Mesendoderm (in vitro differentiated cells): ENCODE data around the gene NFATC3.

Experiments
- DNase-seq: peaks from one replicate; pipeline ENCODE4 v3.0.0; 2013
- H2AK5ac ChIP-seq: 2 replicates; pipeline ENCODE4 v1.6.1; 2013; ENCODE audit warnings: low read length, inconsistent platforms
- H2BK120ac ChIP-seq: 2 replicates; pipeline ENCODE4 v1.6.1; 2013; ENCODE audit warnings: low read depth, mild to moderate bottlenecking, low read length, moderate library complexity, mixed read lengths
- H2BK15ac ChIP-seq: replicated peaks from 2 replicates; pipeline ENCODE4 v1.6.1; 2013; ENCODE audit warnings: low read depth, mild to moderate bottlenecking, moderate library complexity
- H2BK5ac ChIP-seq: 2 replicates; pipeline ENCODE4 v1.6.1; 2013; ENCODE audit warnings: low read length, inconsistent platforms
- H3K18ac ChIP-seq: 2 replicates; pipeline ENCODE4 v1.6.1; 2013; ENCODE audit warnings: mild to moderate bottlenecking, low read length, mixed read lengths
- H3K23ac ChIP-seq: one replicate; pipeline ENCODE4 v1.6.1; 2013; ENCODE audit warnings: low read length
- H3K27ac ChIP-seq: 2 replicates; pipeline ENCODE4 v1.5.1; 2013; ENCODE audit warnings: low read depth, mild to moderate bottlenecking, inconsistent platforms, low read length, moderate library complexity
- H3K27me3 ChIP-seq: 2 replicates; pipeline ENCODE4 v1.6.1; 2013; ENCODE audit warnings: low read length, control low read depth, mild to moderate bottlenecking, inconsistent platforms; ENCODE audit not compliant: insufficient read depth, poor library complexity
- H3K36me3 ChIP-seq: 2 replicates; pipeline ENCODE4 v1.6.1; 2013; ENCODE audit warnings: low read length, inconsistent platforms; ENCODE audit not compliant: control insufficient read depth, insufficient read depth
- H3K4ac ChIP-seq: one replicate; pipeline ENCODE4 v1.6.1; 2013; ENCODE audit warnings: low read depth, mild to moderate bottlenecking, low read length, moderate library complexity
- H3K4me1 ChIP-seq: 2 replicates; pipeline ENCODE4 v1.6.1; 2013; ENCODE audit warnings: low read depth, low read length, inconsistent platforms; ENCODE audit not compliant: control insufficient read depth
- H3K4me2 ChIP-seq: 2 replicates; pipeline ENCODE4 v1.6.1; 2013; ENCODE audit warnings: low read length
- H3K4me3 ChIP-seq: 2 replicates; pipeline ENCODE4 v1.5.1; 2013; ENCODE audit warnings: mild to moderate bottlenecking, low read length
- H3K56ac ChIP-seq: one replicate; pipeline ENCODE4 v1.6.1; 2013; ENCODE audit warnings: low read length
- H3K79me1 ChIP-seq: 2 replicates; pipeline ENCODE4 v1.6.1; 2013; ENCODE audit warnings: low read length, inconsistent platforms
- H3K79me2 ChIP-seq: 2 replicates; pipeline ENCODE4 v1.6.1; 2013; ENCODE audit warnings: mild to moderate bottlenecking, low read length; ENCODE audit not compliant: control insufficient read depth, insufficient read depth
- H3K9ac ChIP-seq: 2 replicates; pipeline ENCODE4 v1.6.1; 2013; ENCODE audit warnings: low read length, inconsistent platforms
- H4K5ac ChIP-seq: one replicate; pipeline ENCODE4 v1.6.1; 2013; ENCODE audit warnings: low read length
- H4K8ac ChIP-seq: one replicate; pipeline ENCODE4 v1.6.1; 2013; ENCODE audit warnings: low read depth, mild to moderate bottlenecking, control low read depth, low read length, moderate library complexity
- WGBS: extraction: QIAGEN DNeasy Blood & Tissue Kit; methylation state at CpG from one replicate; pipeline ENCODE4 v1.1.7; 2013; ENCODE audit warnings: low lambda C conversion rate, missing lambda C conversion rate; ENCODE audit not compliant: insufficient coverage; ENCODE audit errors: extremely low coverage; 5-methylcytosine and 5-hydroxymethylcytosine counted together

The NFATC3 gene

GRCh38 chr16:68083861-68084503 lies 1.2 kb upstream of the NFATC3 start:
- peak overlapping the region; percentile 94 for H3K9ac ChIP-seq
- no CpG with 5 or more reads among the region's 21 CpGs for WGBS
- H3K27me3 ChIP-seq = no peaks in the 10 kb centered on the region
- peak overlapping the region; percentile 93 for H3K27ac ChIP-seq
- peaks cover 2% of the 10 kb centered on the region for H3K4me1 ChIP-seq
- peak overlapping the region; percentile 26 for H2BK5ac ChIP-seq
- H2BK120ac ChIP-seq = no peak overlapping the region
- peak overlapping the region; percentile 46 for H3K18ac ChIP-seq
- H3K56ac ChIP-seq = peak overlapping the region; percentile 96
- H2BK15ac ChIP-seq = no peak overlapping the region
- H3K4me3 ChIP-seq = peak overlapping the region; percentile 69
- H3K23ac ChIP-seq = no peak overlapping the region
- H3K79me2 ChIP-seq = peaks cover 16% of the 10 kb centered on the region
- H4K5ac ChIP-seq = no peak overlapping the region
- H3K79me1 ChIP-seq = no peaks in the 10 kb centered on the region
- H3K36me3 ChIP-seq = no peaks in the 10 kb centered on the region
- peak overlapping the region; percentile 57 for H3K4ac ChIP-seq
- no peak overlapping the region for H4K8ac ChIP-seq
- peak; percentile 75 for DNase-seq
- peak overlapping the region; percentile 70 for H3K4me2 ChIP-seq
- H2AK5ac ChIP-seq = no peak overlapping the region

DNA sequence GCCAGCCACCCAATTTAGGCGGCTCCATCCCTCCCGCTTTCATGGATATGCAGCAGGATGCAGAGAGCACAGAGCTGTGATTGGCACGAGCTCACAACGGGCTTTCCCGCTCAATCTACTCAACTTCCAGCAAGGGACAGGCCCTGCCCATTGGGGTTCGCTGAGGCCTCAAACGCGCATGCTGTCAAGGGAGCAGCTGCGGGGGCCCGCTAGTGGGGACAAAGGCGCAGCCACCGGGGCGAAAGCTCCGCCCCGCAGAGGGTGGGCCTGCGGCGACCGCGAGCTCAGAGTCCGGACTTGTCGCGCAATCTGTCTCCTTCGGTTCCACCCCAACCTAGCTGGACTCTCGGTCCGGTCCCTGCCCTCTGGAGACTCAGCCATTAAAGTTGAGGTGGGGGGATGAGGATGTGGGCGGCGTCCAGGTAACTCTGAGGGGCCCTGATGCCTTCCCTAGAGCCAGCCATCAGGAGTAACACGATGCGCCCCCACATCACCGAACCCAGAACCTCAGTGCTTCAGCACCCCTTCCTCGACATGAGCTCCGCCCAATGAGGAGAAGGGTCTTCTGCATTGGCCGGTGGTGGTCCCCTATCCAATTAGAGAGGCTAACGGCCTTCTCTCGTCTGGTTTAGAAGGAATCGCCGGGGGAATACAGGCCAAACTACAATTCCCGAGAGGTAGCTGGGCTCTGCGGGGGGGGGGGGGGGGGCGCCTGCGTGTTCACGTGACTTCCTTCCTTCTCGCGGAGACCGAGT lies 489 bp upstream of the NFATC3 start:
- Histone ChIP-seq H3K4me1 (no peaks in the 10 kb centered on the region), H3K18ac (peak overlapping the region; percentile 46), H3K23ac (peak overlapping the region; percentile 74), H3K79me1 (no peaks in the 10 kb centered on the region), H3K27me3 (no peaks in the 10 kb centered on the region), H4K8ac (peak overlapping the region; percentile 94), H2BK15ac (no peak overlapping the region), H3K4me2 (peak overlapping the region; percentile 70), H3K79me2 (peaks cover 17% of the 10 kb centered on the region), H3K27ac (peak overlapping the region; percentile 93), H3K36me3 (no peaks in the 10 kb centered on the region), H2BK5ac (peak overlapping the region; percentile 81), H2BK120ac (no peak overlapping the region), H3K4me3 (peak overlapping the region; percentile 69), H3K9ac (peak overlapping the region; percentile 94), H2AK5ac (no peak overlapping the region), H3K56ac (peak overlapping the region; percentile 96), H4K5ac (peak overlapping the region; percentile 60), H3K4ac (peak overlapping the region; percentile 4)
- DNase-seq = peak; percentile 98
- WGBS = no CpG with 5 or more reads among the region's 45 CpGs

GRCh38 chr16:68086336-68086841 lies 1.2 kb downstream of the NFATC3 start:
- peak overlapping the region; percentile 53 for H3K4me2 ChIP-seq
- H2BK120ac ChIP-seq = no peak overlapping the region
- no peak overlapping the region for H2BK5ac ChIP-seq
- H4K5ac ChIP-seq = no peak overlapping the region
- H3K4ac ChIP-seq = no peak overlapping the region
- H3K56ac ChIP-seq = peak overlapping the region; percentile 83
- peaks cover 19% of the 10 kb centered on the region for H3K79me2 ChIP-seq
- peak; percentile 44 for DNase-seq
- no peaks in the 10 kb centered on the region for H3K27me3 ChIP-seq
- H3K27ac ChIP-seq = no peak overlapping the region
- no CpG with 5 or more reads among the region's 6 CpGs for WGBS
- H3K9ac ChIP-seq = peak overlapping the region; percentile 76
- H2BK15ac ChIP-seq = no peak overlapping the region
- no peak overlapping the region for H2AK5ac ChIP-seq
- no peak overlapping the region for H4K8ac ChIP-seq
- H3K79me1 ChIP-seq = no peaks in the 10 kb centered on the region
- no peaks in the 10 kb centered on the region for H3K36me3 ChIP-seq
- no peaks in the 10 kb centered on the region for H3K4me1 ChIP-seq
- H3K23ac ChIP-seq = no peak overlapping the region
- H3K18ac ChIP-seq = no peak overlapping the region
- peak overlapping the region; percentile 78 for H3K4me3 ChIP-seq

GRCh38 chr16:68086860-68087268 lies 1.7 kb downstream of the NFATC3 start:
- 100% methylated on average over 1 of the region's 6 CpGs for WGBS
- Histone ChIP-seq H2BK5ac (no peak overlapping the region), H3K56ac (no peak overlapping the region), H3K79me2 (peaks cover 22% of the 10 kb centered on the region), H3K27me3 (no peaks in the 10 kb centered on the region), H2BK120ac (no peak overlapping the region), H2AK5ac (no peak overlapping the region), H2BK15ac (no peak overlapping the region), H3K9ac (peak overlapping the region; percentile 31), H3K4me1 (no peaks in the 10 kb centered on the region), H3K23ac (no peak overlapping the region), H3K79me1 (no peaks in the 10 kb centered on the region), H3K4me2 (peak overlapping the region; percentile 33), H3K4me3 (no peak overlapping the region), H3K18ac (no peak overlapping the region), H4K8ac (no peak overlapping the region), H3K36me3 (no peaks in the 10 kb centered on the region), H3K27ac (no peak overlapping the region), H3K4ac (no peak overlapping the region), H4K5ac (no peak overlapping the region)
- no peak for DNase-seq

GRCh38 chr16:68087688-68088087 lies 2.5 kb downstream of the NFATC3 start:
- H3K79me1 ChIP-seq = no peaks in the 10 kb centered on the region
- H2BK15ac ChIP-seq = no peak overlapping the region
- H3K27me3 ChIP-seq = no peaks in the 10 kb centered on the region
- no peak overlapping the region for H2BK5ac ChIP-seq
- H3K56ac ChIP-seq = no peak overlapping the region
- H3K4ac ChIP-seq = no peak overlapping the region
- no CpG with 5 or more reads among the region's 2 CpGs for WGBS
- H4K5ac ChIP-seq = no peak overlapping the region
- no peak overlapping the region for H4K8ac ChIP-seq
- H3K4me3 ChIP-seq = no peak overlapping the region
- no peaks in the 10 kb centered on the region for H3K36me3 ChIP-seq
- no peak overlapping the region for H3K18ac ChIP-seq
- no peak overlapping the region for H2AK5ac ChIP-seq
- no peaks in the 10 kb centered on the region for H3K4me1 ChIP-seq
- H2BK120ac ChIP-seq = no peak overlapping the region
- H3K9ac ChIP-seq = no peak overlapping the region
- H3K23ac ChIP-seq = no peak overlapping the region
- no peak overlapping the region for H3K4me2 ChIP-seq
- H3K27ac ChIP-seq = no peak overlapping the region
- DNase-seq = no peak
- H3K79me2 ChIP-seq = peaks cover 23% of the 10 kb centered on the region
